CD8-positive, alpha-beta memory T cell (primary cell): ENCODE measurements around the gene GNG8. TPM values are rescaled to one million over a fixed set of nuclear protein-coding genes. Genes with fewer than 3 reads are reported as not detected.

Experiments
- CTCF ChIA-PET: fragments of 350-600 bp; sonication (Branson Sonifier 250); formaldehyde crosslinking; loops from one replicate; lab custom pipeline; 2021; ENCODE audit warnings: antibody characterized with exemption; lab: Charles Lee
- POLR2A ChIA-PET: fragments of 350-600 bp; sonication (Branson Sonifier 250); formaldehyde crosslinking; loops from one replicate; lab custom pipeline; 2021; ENCODE audit warnings: antibody characterized with exemption; lab: Charles Lee
- DNase-seq, 5 donors: peaks; one replicate each; pipeline versions ENCODE4 v3.0.0 to v3.0.0-alpha.2; 2020 to 2022; ENCODE audit warnings: mixed read lengths in 1 of 5
- H3K27ac ChIP-seq: one replicate; pipeline ENCODE4 v1.7.0; 2013; ENCODE audit warnings: low read depth, mild to moderate bottlenecking, low read length, moderate library complexity
- H3K27me3 ChIP-seq: 2 replicates; pipeline ENCODE4 v1.7.0; 2013; ENCODE audit warnings: low read length, mild to moderate bottlenecking; ENCODE audit not compliant: insufficient read depth, poor library complexity, severe bottlenecking
- H3K36me3 ChIP-seq: 2 replicates; pipeline ENCODE4 v1.7.0; 2013; ENCODE audit warnings: mild to moderate bottlenecking, low read length, moderate library complexity; ENCODE audit not compliant: insufficient read depth
- H3K4me1 ChIP-seq: 2 replicates; pipeline ENCODE4 v1.7.0; 2013; ENCODE audit warnings: mild to moderate bottlenecking, low read length, moderate library complexity; ENCODE audit not compliant: insufficient read depth
- H3K4me3 ChIP-seq: 2 replicates; pipeline ENCODE4 v1.7.0; 2013; ENCODE audit warnings: mild to moderate bottlenecking, low read length
- H3K9me3 ChIP-seq: 2 replicates; pipeline ENCODE4 v1.7.0; 2013; ENCODE audit warnings: mild to moderate bottlenecking, low read length
- H3K27ac Mint-ChIP-seq, 8 donors: one replicate each; pipeline ENCODE4 v1.8.0; 2020 to 2021; ENCODE audit warnings: mixed read lengths in 8 of 8, mild to moderate bottlenecking in 6 of 8, inconsistent platforms in 3 of 8, moderate library complexity in 3 of 8
- H3K27me3 Mint-ChIP-seq, 2 donors: one replicate each; pipeline ENCODE4 v1.8.0; 2020 to 2021; ENCODE audit warnings: mixed read lengths in 2 of 2, mild to moderate bottlenecking in 1 of 2, moderate library complexity in 1 of 2
- H3K36me3 Mint-ChIP-seq, 3 donors: one replicate each; pipeline ENCODE4 v1.8.0; 2020 to 2021; ENCODE audit warnings: mixed read lengths in 3 of 3, inconsistent platforms in 1 of 3, mild to moderate bottlenecking in 1 of 3
- H3K4me1 Mint-ChIP-seq, 3 donors: one replicate each; pipeline ENCODE4 v1.8.0; 2020 to 2021; ENCODE audit warnings: mixed read lengths in 3 of 3, inconsistent platforms in 1 of 3, mild to moderate bottlenecking in 1 of 3
- H3K4me3 Mint-ChIP-seq, 7 donors: one replicate each; pipeline ENCODE4 v1.8.0; 2020 to 2021; ENCODE audit warnings: mixed read lengths in 7 of 7, mild to moderate bottlenecking in 6 of 7, moderate library complexity in 4 of 7, inconsistent platforms in 2 of 7
- H3K9me3 Mint-ChIP-seq, 5 donors: one replicate each; pipeline ENCODE4 v1.8.0; 2020 to 2022; ENCODE audit warnings: mixed read lengths in 5 of 5, mild to moderate bottlenecking in 3 of 5, moderate library complexity in 2 of 5, inconsistent platforms in 1 of 5
- polyA plus RNA-seq: library from polyadenylated mRNA; unstranded; fragments of 300-500 nt; fragmentation: Illumina TruSeq; gene quantifications from one replicate; pipeline ENCODE4 v1.2.3, GENCODE V29; 2021
- total RNA-seq, 2 experiments: library from RNA; stranded (reverse); gene quantifications; one replicate each; pipeline ENCODE4 v1.2.3, GENCODE V29; 2021

Gene GNG8
- total and polyA plus RNA-seq, 3 experiments from 2014 or later, result 9.0 TPM; not detected in 1

DNA sequence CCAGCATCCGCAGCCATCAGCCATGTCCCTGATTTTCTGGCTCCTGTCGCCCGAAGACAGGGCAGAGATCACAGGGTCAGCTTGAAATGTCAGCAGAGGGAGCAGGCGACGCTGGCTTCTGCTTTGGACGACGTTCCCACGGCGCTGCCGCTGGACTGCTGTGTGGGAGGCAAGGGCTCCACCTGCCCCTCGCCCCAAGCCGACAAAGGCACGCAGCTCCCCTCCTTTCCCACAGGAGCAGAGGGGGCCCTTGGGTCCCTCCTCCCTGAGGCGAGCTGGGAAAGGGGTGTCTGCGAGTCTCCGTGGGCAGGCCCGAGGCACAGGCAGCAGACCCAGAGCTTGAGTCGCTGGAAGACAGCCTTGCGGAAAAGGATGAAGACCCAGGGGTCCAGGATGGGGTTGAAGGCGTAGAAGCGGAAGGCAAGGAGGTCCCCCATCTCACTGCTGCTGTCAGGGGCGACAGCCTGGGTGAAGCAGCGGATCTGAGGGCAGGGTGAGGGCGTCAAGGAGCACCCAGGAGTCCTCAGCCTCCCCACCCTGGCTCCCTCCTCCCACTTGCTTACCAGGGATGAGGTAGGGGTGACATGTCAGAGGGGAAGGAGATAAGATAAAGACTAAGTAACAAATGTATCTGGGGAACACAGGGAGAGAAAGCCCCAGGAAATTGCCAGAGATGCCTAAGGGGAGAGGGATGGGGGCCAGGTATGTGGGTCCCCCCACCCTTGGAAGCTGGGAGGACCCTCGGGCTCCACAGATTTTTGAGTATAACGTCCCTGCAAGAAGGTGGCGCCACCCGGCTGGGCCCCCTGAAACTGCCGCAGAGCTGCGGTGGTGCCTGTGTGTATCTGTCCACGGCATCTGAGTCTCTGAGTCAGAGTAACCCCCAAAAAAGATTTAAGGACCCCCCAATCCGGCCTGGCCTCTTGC is 14.5 kb downstream of the GNG8 start:
- Histone ChIP-seq H3K9me3 (no peaks in the 10 kb centered on the region), H3K27me3 (no peaks in the 10 kb centered on the region), H3K27ac (no peak overlapping the region), H3K4me3 (no peak overlapping the region), H3K4me1 (peaks cover 63% of the 10 kb centered on the region), H3K36me3 (no peaks in the 10 kb centered on the region)
- no peaks in the 10 kb centered on the region for H3K9me3 Mint-ChIP-seq
- peak in 1 of 5 donors; percentile 40 for DNase-seq
- no peak overlapping the region for H3K4me3 Mint-ChIP-seq
- H3K27ac Mint-ChIP-seq, result peak overlapping the region in 3 of 8 donors; percentile 42 to 69 (median 54)
- CTCF ChIA-PET, result interaction anchor here (1.2 to 2.0 kb wide), 2 partner anchors 8 to 9 kb away, joined by 4 to 8 read pairs; no protein-coding TSS in a partner anchor
- POLR2A ChIA-PET, result no interaction called here
- H3K27me3 Mint-ChIP-seq, result peaks cover 0 to 18% of the 10 kb centered on the region in 2 donors
- no peaks in the 10 kb centered on the region for H3K36me3 Mint-ChIP-seq
- peaks cover 10 to 32% (median 14%) of the 10 kb centered on the region in 3 donors for H3K4me1 Mint-ChIP-seq

DNA sequence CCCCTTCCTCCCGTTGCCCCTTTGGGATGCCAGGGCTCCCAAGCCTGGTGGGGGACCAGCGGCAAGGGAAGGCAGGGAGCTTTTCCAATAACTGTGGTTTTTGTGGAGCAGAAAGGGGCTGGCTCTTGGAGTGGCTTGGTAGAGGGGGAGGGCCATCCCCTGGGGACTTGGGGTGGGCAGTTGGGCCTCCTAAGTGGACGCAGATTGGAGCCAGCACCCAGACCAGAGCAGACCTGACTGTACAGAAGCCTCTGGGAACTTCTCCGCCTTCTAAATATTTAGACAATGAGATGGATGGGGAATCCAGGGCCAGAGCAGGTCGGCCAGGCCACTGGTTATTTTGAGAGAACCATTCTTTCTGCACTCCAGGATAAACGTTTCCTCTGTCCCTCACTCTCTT is 15.3 kb downstream of the GNG8 start:
- CTCF ChIA-PET, result interaction anchor here (0.6 to 2.4 kb wide), 3 partner anchors 9 to 217 kb away, joined by 3 to 9 read pairs (median 4); partner anchors contain the start of gene DACT3
- no peak overlapping the region for H3K27ac ChIP-seq
- POLR2A ChIA-PET, result no interaction called here
- Mint-ChIP-seq H3K4me1 (peaks cover 11 to 32% (median 15%) of the 10 kb centered on the region in 3 donors), H3K4me3 (no peak overlapping the region), H3K27me3 (peaks cover 0 to 18% of the 10 kb centered on the region in 2 donors), H3K9me3 (no peaks in the 10 kb centered on the region), H3K27ac (peak overlapping the region in 1 of 8 donors; percentile 42), H3K36me3 (no peaks in the 10 kb centered on the region)
- H3K27me3 ChIP-seq, result no peaks in the 10 kb centered on the region
- H3K4me1 ChIP-seq, result peaks cover 68% of the 10 kb centered on the region
- no peaks in the 10 kb centered on the region for H3K9me3 ChIP-seq
- no peak overlapping the region for H3K4me3 ChIP-seq
- no peaks in the 10 kb centered on the region for H3K36me3 ChIP-seq
- DNase-seq, result peak in 1 of 5 donors; percentile 38

DNA sequence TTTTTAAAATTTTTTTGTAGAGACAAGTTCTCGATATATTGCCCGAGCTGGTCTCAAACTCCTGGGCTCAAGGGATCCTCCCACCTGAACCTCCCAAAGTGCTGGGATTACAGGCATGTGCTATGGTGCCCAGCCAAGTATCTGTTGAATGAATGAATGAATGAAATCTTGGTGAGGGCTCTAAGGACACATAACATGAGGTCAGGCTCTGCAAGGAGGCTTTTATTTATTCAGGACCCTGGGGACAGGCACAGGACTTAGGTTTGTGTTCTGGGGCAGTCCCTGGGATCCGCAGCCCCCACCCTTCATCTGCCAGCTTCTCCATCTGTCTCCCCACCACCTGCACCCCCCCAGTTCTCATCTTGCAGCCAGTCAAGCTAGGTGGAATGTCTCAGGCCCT is 15.7 kb downstream of the GNG8 start:
- Mint-ChIP-seq H3K4me3 (no peak overlapping the region), H3K9me3 (no peaks in the 10 kb centered on the region), H3K4me1 (peaks cover 11 to 32% (median 15%) of the 10 kb centered on the region in 3 donors), H3K27me3 (peaks cover 0 to 15% of the 10 kb centered on the region in 2 donors), H3K36me3 (no peaks in the 10 kb centered on the region), H3K27ac (peak overlapping the region in 1 of 8 donors; percentile 67)
- Histone ChIP-seq H3K36me3 (no peaks in the 10 kb centered on the region), H3K27ac (no peak overlapping the region), H3K4me3 (peak overlapping the region; percentile 20), H3K4me1 (peaks cover 68% of the 10 kb centered on the region), H3K9me3 (no peaks in the 10 kb centered on the region), H3K27me3 (no peaks in the 10 kb centered on the region)
- ChIA-PET POLR2A (no interaction called here), CTCF (interaction anchor here (0.6 to 2.4 kb wide), 3 partner anchors 8 to 217 kb away, joined by 3 to 9 read pairs (median 4); partner anchors contain the start of gene DACT3)
- DNase-seq, result no peak

DNA sequence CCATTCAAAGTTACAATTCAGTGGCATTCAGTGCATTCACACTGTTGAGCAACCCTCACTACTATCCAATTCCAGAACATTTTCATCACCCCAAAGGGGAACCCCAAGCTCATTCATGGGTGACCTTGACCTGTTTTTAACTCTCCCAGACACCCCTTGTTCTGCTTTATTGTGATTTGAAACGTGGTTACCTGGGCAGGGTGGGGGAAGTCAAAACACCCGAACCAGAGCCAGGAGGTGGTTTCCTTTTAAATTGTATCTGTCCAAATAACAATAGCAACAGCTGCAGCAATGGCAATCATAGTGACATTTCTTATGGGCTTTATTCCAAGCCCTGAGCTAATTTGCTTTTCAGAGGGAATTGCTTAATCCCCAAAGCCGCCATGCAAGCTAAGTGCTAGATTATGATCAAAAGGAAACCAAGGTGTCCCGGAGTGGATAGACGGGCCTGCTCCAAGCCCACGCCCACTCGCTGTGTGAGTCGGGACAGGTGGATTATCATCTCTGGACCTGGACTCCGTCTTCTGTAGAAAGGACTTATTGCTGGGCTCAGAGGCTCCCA is 17.3 kb downstream of the GNG8 start:
- Mint-ChIP-seq H3K4me1 (peaks cover 19 to 35% (median 22%) of the 10 kb centered on the region in 3 donors), H3K27ac (peak overlapping the region in 1 of 8 donors; percentile 23), H3K27me3 (peaks cover 0 to 12% of the 10 kb centered on the region in 2 donors), H3K36me3 (no peaks in the 10 kb centered on the region), H3K9me3 (no peaks in the 10 kb centered on the region), H3K4me3 (peak overlapping the region in 1 of 7 donors; percentile 48)
- ChIA-PET CTCF (interaction anchor here (0.8 to 2.4 kb wide), 2 partner anchors 43 to 110 kb away, joined by 3 to 9 read pairs; partner anchors contain the start of gene DACT3), POLR2A (no interaction called here)
- H3K4me1 ChIP-seq, result peaks cover 74% of the 10 kb centered on the region
- peak in 1 of 5 donors; percentile 32 for DNase-seq
- H3K9me3 ChIP-seq, result no peaks in the 10 kb centered on the region
- H3K36me3 ChIP-seq, result no peaks in the 10 kb centered on the region
- H3K4me3 ChIP-seq, result no peak overlapping the region
- no peaks in the 10 kb centered on the region for H3K27me3 ChIP-seq
- no peak overlapping the region for H3K27ac ChIP-seq

DNA sequence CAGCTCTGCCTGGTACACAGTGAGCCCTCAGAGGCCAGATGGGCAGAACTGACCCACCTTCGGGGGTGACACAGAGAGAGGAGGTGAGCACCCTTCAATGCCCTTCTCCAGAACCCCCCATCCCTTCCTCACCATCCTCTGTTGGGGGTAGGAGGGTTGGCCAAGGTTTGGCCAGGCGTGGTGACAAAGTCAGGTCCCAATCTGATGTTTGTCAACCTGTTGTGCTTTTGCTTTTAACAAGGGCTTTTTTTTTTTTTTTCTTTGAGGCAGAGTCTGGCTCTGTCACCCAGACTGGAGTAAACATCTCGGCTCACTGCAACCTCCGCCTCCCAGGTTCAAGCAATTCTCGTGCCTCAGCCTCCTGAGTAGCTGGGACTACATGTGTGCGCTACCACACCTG is 18.4 kb downstream of the GNG8 start:
- H3K36me3 ChIP-seq, result no peaks in the 10 kb centered on the region
- H3K4me1 ChIP-seq, result peaks cover 79% of the 10 kb centered on the region
- Mint-ChIP-seq H3K4me1 (peaks cover 21 to 38% (median 26%) of the 10 kb centered on the region in 3 donors), H3K27me3 (peaks cover 0 to 12% of the 10 kb centered on the region in 2 donors), H3K36me3 (no peaks in the 10 kb centered on the region), H3K27ac (no peak overlapping the region), H3K4me3 (no peak overlapping the region), H3K9me3 (no peaks in the 10 kb centered on the region)
- ChIA-PET CTCF (interaction anchor here (0.6 to 3.2 kb wide), 5 partner anchors 14 to 881 kb away, joined by 3 to 13 read pairs (median 3); no protein-coding TSS in a partner anchor), POLR2A (interaction anchor here (0.7 kb wide), 1 partner anchor 62 kb away, joined by 3 read pairs; no protein-coding TSS in a partner anchor)
- H3K4me3 ChIP-seq, result no peak overlapping the region
- H3K27me3 ChIP-seq, result no peaks in the 10 kb centered on the region
- peak in 1 of 5 donors; percentile 20 for DNase-seq
- no peaks in the 10 kb centered on the region for H3K9me3 ChIP-seq
- no peak overlapping the region for H3K27ac ChIP-seq

DNA sequence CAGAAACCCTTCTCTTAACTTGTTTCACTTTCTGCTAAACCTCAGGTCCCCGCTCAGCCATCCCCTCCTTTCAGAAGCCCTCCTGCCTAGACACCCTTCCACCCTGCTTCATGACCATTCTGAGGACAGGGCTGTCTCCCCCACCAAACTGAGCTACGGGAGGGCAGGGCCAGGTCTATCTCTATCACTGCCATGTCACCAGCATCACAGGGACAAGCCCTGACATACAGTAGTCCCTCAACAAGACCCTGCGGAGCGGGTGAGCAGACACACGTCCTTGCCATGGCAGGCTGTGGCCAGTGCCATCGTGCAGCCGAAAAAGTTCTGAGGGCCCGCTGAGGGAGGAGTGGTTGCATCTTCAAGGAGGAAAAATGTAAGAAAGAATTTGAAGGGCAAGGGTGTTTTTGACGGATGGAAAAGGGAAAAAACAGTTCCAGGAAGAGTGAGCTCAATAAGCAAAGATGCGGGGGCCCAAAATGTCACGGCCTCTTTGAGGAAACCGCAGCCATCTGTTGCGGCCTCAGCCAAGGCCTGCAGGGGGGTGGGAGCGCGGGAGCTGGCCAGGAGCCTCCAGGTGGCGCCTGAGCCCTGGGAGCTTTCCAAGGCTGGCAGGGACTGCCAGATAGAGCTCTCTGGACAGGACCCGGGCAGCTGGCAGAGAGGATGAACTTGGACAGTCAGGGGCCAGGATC is 19.2 kb downstream of the GNG8 start:
- no peaks in the 10 kb centered on the region for H3K9me3 ChIP-seq
- H3K4me1 Mint-ChIP-seq, result peaks cover 29 to 42% (median 34%) of the 10 kb centered on the region in 3 donors
- peak overlapping the region in 3 of 8 donors; percentile 11 to 85 (median 70) for H3K27ac Mint-ChIP-seq
- no peaks in the 10 kb centered on the region for H3K9me3 Mint-ChIP-seq
- ChIA-PET CTCF (interaction anchor here (0.8 to 3.2 kb wide), 4 partner anchors 14 to 45 kb away, joined by 3 to 13 read pairs (median 4); no protein-coding TSS in a partner anchor), POLR2A (no interaction called here)
- H3K36me3 Mint-ChIP-seq, result no peaks in the 10 kb centered on the region
- H3K4me1 ChIP-seq, result peaks cover 79% of the 10 kb centered on the region
- no peak overlapping the region for H3K4me3 ChIP-seq
- H3K27ac ChIP-seq, result no peak overlapping the region
- peak in 1 of 5 donors; percentile 35 for DNase-seq
- H3K4me3 Mint-ChIP-seq, result peak overlapping the region in 2 of 7 donors; percentile 52 to 68
- H3K27me3 Mint-ChIP-seq, result peaks cover 0 to 6% of the 10 kb centered on the region in 2 donors
- H3K36me3 ChIP-seq, result no peaks in the 10 kb centered on the region
- H3K27me3 ChIP-seq, result no peaks in the 10 kb centered on the region

DNA sequence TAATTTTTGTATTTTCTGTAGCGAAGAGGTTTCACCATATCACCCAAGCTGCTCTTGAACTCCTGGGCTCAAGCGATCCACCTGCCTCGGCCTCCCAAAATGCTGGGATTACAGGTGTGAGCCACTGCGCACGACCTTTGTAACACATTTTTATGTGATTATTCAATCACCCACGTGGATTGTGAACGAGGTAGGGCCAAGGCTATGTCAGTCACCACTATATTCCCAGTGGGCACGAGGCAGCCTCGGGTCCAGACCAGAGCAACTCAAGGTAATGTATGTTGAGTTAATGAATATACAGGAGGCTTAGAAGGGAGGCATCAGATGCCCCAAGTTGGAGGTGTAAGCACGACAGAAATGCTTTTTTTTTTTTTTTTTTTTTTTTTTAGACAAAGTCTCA is 20.0 kb downstream of the GNG8 start:
- Mint-ChIP-seq H3K27me3 (peaks cover 0 to 3% of the 10 kb centered on the region in 2 donors), H3K4me3 (no peak overlapping the region), H3K9me3 (no peaks in the 10 kb centered on the region), H3K36me3 (peaks cover 0 to 2% (median 0%) of the 10 kb centered on the region in 3 donors), H3K27ac (no peak overlapping the region), H3K4me1 (peaks cover 35 to 50% (median 42%) of the 10 kb centered on the region in 3 donors)
- ChIA-PET POLR2A (no interaction called here), CTCF (interaction anchor here (0.7 to 3.2 kb wide), 4 partner anchors 21 to 113 kb away, joined by 3 to 13 read pairs (median 4); partner anchors contain the start of gene GNG8)
- DNase-seq, result peak in 1 of 5 donors; percentile 30
- Histone ChIP-seq H3K27me3 (no peaks in the 10 kb centered on the region), H3K4me1 (peaks cover 79% of the 10 kb centered on the region), H3K4me3 (no peak overlapping the region), H3K36me3 (no peaks in the 10 kb centered on the region), H3K27ac (no peak overlapping the region), H3K9me3 (no peaks in the 10 kb centered on the region)
